HEK293 (cell line): Measurements from ENCODE around the gene L3HYPDH.

Experiments used
- CTCF ChIA-PET: fragments of 350-600 bp; formaldehyde crosslinking; extraction: SDS; loops from one replicate; lab custom pipeline; 2021; ENCODE audit warnings: antibody characterized with exemption; lab: Yijun Ruan, JAX
- POLR2A ChIA-PET: fragments of 300-600 bp; formaldehyde crosslinking; extraction: SDS; loops from one replicate; lab custom pipeline; 2020; ENCODE audit warnings: antibody characterized with exemption, inconsistent platforms; lab: Yijun Ruan, JAX
- H3K27ac ChIP-seq: fragments of 200-500 bp; sonication (Bioruptor generic); 2 replicates; pipeline ENCODE4 v1.5.1; 2014; ENCODE audit warnings: low read depth, low read length, control low read depth, inconsistent platforms; ENCODE audit errors: extremely low read depth
- H3K36me3 ChIP-seq, 2 experiments: fragments of 200-500 bp in 1 of 2; sonication (Bioruptor generic) in 1 of 2; 1 replicate in 1 of 2; 2 replicates in 1 of 2; pipeline ENCODE4 v1.5.1; 2014 to 2017; ENCODE audit warnings: inconsistent platforms in 2 of 2, low read length in 2 of 2; ENCODE audit not compliant: control insufficient read depth in 2 of 2, insufficient read depth in 1 of 2
- H3K4me1 ChIP-seq: fragments of 200-500 bp; sonication (Bioruptor generic); 2 replicates; pipeline ENCODE4 v1.5.1; 2014; ENCODE audit warnings: mild to moderate bottlenecking, low read length, inconsistent platforms; ENCODE audit not compliant: control insufficient read depth, insufficient read depth
- H3K4me3 ChIP-seq: 2 replicates; pipeline ENCODE4 v1.5.1; 2011; ENCODE audit warnings: low read depth, mild to moderate bottlenecking, control low read depth, low read length, moderate library complexity
- H3K9me3 ChIP-seq: fragments of 200-500 bp; sonication (Bioruptor generic); 2 replicates; pipeline ENCODE4 v1.5.1; 2014; ENCODE audit warnings: low read depth, low read length, inconsistent platforms; ENCODE audit not compliant: control insufficient read depth, insufficient read depth
- ATF2 ChIP-seq: fragments of 450-650 bp; formaldehyde crosslinking; IDR thresholded peaks from 2 replicates; pipeline ENCODE4 v1.5.1; 2016; ENCODE audit warnings: missing biosample characterization, missing genetic modification characterization, low read depth
- IKZF3 ChIP-seq: fragments of 450-650 bp; IDR thresholded peaks from 2 replicates; pipeline ENCODE4 v1.5.0; 2018; ENCODE audit warnings: missing biosample characterization, mild to moderate bottlenecking, missing genetic modification characterization, moderate library complexity
- INSM2 ChIP-seq: fragments of 450-650 bp; formaldehyde crosslinking; IDR thresholded peaks from 2 replicates; pipeline ENCODE4 v1.5.1; 2016; ENCODE audit warnings: missing biosample characterization, missing genetic modification characterization
- KLF16 ChIP-seq: fragments of 450-650 bp; formaldehyde crosslinking; IDR thresholded peaks from 2 replicates; pipeline ENCODE4 v1.5.1; 2017; ENCODE audit warnings: missing biosample characterization, missing genetic modification characterization
- SP7 ChIP-seq: fragments of 450-650 bp; formaldehyde crosslinking; IDR thresholded peaks from 2 replicates; pipeline ENCODE4 v1.5.1; 2016; ENCODE audit warnings: missing biosample characterization, missing genetic modification characterization
- TCF7L2 ChIP-seq: IDR thresholded peaks from 2 replicates; pipeline ENCODE4 v1.6.1; 2011; ENCODE audit warnings: low read depth, mild to moderate bottlenecking, inconsistent platforms, low read length, moderate library complexity, borderline replicate concordance
- WT1 ChIP-seq: fragments of 450-650 bp; formaldehyde crosslinking; IDR thresholded peaks from 2 replicates; pipeline ENCODE4 v1.5.1; 2016; ENCODE audit warnings: missing biosample characterization, missing genetic modification characterization
- YY2 ChIP-seq: fragments of 450-650 bp; formaldehyde crosslinking; IDR thresholded peaks from 2 replicates; pipeline ENCODE4 v1.5.1; 2016; ENCODE audit warnings: missing biosample characterization, missing genetic modification characterization
- ZBTB21 ChIP-seq: fragments of 450-650 bp; formaldehyde crosslinking; IDR thresholded peaks from 2 replicates; pipeline ENCODE4 v1.5.1; 2017; ENCODE audit warnings: missing biosample characterization, missing genetic modification characterization
- ZBTB49 ChIP-seq: fragments of 450-650 bp; formaldehyde crosslinking; IDR thresholded peaks from 2 replicates; pipeline ENCODE4 v1.5.1; 2016; ENCODE audit warnings: missing biosample characterization, missing genetic modification characterization, low read depth
- ZFP41 ChIP-seq: fragments of 450-650 bp; formaldehyde crosslinking; IDR thresholded peaks from 2 replicates; pipeline ENCODE4 v1.5.1; 2016; ENCODE audit warnings: missing biosample characterization, missing genetic modification characterization, borderline replicate concordance
- ZNF24 ChIP-seq: fragments of 450-650 bp; formaldehyde crosslinking; IDR thresholded peaks from 2 replicates; pipeline ENCODE4 v1.5.1; 2016; ENCODE audit warnings: missing biosample characterization, missing genetic modification characterization
- ZNF37A ChIP-seq: fragments of 450-650 bp; IDR thresholded peaks from 2 replicates; pipeline ENCODE4 v1.5.1; 2018; ENCODE audit warnings: missing biosample characterization, missing genetic modification characterization
- ZNF391 ChIP-seq: fragments of 450-650 bp; formaldehyde crosslinking; IDR thresholded peaks from 2 replicates; pipeline ENCODE4 v1.5.1; 2016; ENCODE audit warnings: low read depth, missing biosample characterization, missing genetic modification characterization, borderline replicate concordance
- ZNF398 ChIP-seq: fragments of 450-650 bp; formaldehyde crosslinking; IDR thresholded peaks from 2 replicates; pipeline ENCODE4 v1.5.1; 2017; ENCODE audit warnings: missing biosample characterization, missing genetic modification characterization
- ZNF404 ChIP-seq: fragments of 450-650 bp; formaldehyde crosslinking; IDR thresholded peaks from 2 replicates; pipeline ENCODE4 v1.5.1; 2017; ENCODE audit warnings: missing biosample characterization, missing genetic modification characterization
- ZNF416 ChIP-seq: fragments of 450-650 bp; formaldehyde crosslinking; IDR thresholded peaks from 2 replicates; pipeline ENCODE4 v1.5.1; 2016; ENCODE audit warnings: missing biosample characterization, missing genetic modification characterization
- ZNF473 ChIP-seq: fragments of 450-650 bp; formaldehyde crosslinking; IDR thresholded peaks from 2 replicates; pipeline ENCODE4 v1.5.1; 2017; ENCODE audit warnings: missing biosample characterization, missing genetic modification characterization
- ZNF513 ChIP-seq: fragments of 450-650 bp; IDR thresholded peaks from 2 replicates; pipeline ENCODE4 v1.5.1; 2018; ENCODE audit warnings: missing biosample characterization, missing genetic modification characterization
- ZNF514 ChIP-seq: fragments of 450-650 bp; formaldehyde crosslinking; IDR thresholded peaks from 2 replicates; pipeline ENCODE4 v1.5.1; 2016; ENCODE audit warnings: missing biosample characterization, missing genetic modification characterization
- ZNF561 ChIP-seq: fragments of 450-650 bp; IDR thresholded peaks from 2 replicates; pipeline ENCODE4 v1.5.1; 2018; ENCODE audit warnings: missing biosample characterization, missing genetic modification characterization, borderline replicate concordance
- ZNF596 ChIP-seq: fragments of 450-650 bp; IDR thresholded peaks from 2 replicates; pipeline ENCODE4 v1.5.0; 2018; ENCODE audit warnings: missing biosample characterization, mild to moderate bottlenecking, missing genetic modification characterization, moderate library complexity
- ZNF610 ChIP-seq: fragments of 450-650 bp; formaldehyde crosslinking; IDR thresholded peaks from 2 replicates; pipeline ENCODE4 v1.5.1; 2016; ENCODE audit warnings: missing biosample characterization, missing genetic modification characterization, borderline replicate concordance
- ZNF701 ChIP-seq: fragments of 450-650 bp; formaldehyde crosslinking; IDR thresholded peaks from 2 replicates; pipeline ENCODE4 v1.5.1; 2016; ENCODE audit warnings: missing biosample characterization, missing genetic modification characterization
- ZNF776 ChIP-seq: fragments of 450-650 bp; formaldehyde crosslinking; IDR thresholded peaks from 2 replicates; pipeline ENCODE4 v1.5.0; 2017; ENCODE audit warnings: missing biosample characterization, missing genetic modification characterization, borderline replicate concordance
- ZNF837 ChIP-seq: fragments of 450-650 bp; formaldehyde crosslinking; IDR thresholded peaks from 2 replicates; pipeline ENCODE4 v1.5.1; 2016; ENCODE audit warnings: missing biosample characterization, missing genetic modification characterization
- ZSCAN5A ChIP-seq: fragments of 450-650 bp; formaldehyde crosslinking; IDR thresholded peaks from 2 replicates; pipeline ENCODE4 v1.5.1; 2016; ENCODE audit warnings: missing biosample characterization, missing genetic modification characterization

L3HYPDH gene

GRCh38 chr14:59454139-59454538 is 30.1 kb downstream of the L3HYPDH start:
- Histone ChIP-seq H3K4me3 (no peak overlapping the region), H3K9me3 (no peaks in the 10 kb centered on the region), H3K4me1 (no peaks in the 10 kb centered on the region), H3K27ac (no peak overlapping the region), H3K36me3 (peaks cover 16 to 49% of the 10 kb centered on the region in 2 experiments)
- ChIA-PET CTCF (no interaction called here), POLR2A (no interaction called here)
- TF ChIP-seq TCF7L2 (no peak), INSM2 (tag by site-specific recombination) (no peak), ZNF391 (tag by site-specific recombination) (no peak), ZNF473 (tag by site-specific recombination) (no peak), ZNF701 (tag by site-specific recombination) (no peak), ZNF513 (tag by site-specific recombination) (no peak), ZNF837 (tag by site-specific recombination) (no peak), YY2 (tag by site-specific recombination) (no peak), KLF16 (no peak), ATF2 (tag by site-specific recombination) (no peak), WT1 (no peak)

- CTCF ChIA-PET, result interaction anchor here (0.6 to 1.9 kb wide), 3 partner anchors 55 to 310 kb away, joined by 3 to 8 read pairs (median 4); partner anchors contain the start of gene CCDC175
- POLR2A ChIA-PET, result no interaction called here
- no peak for TF ChIP-seq ZNF398 (tag by site-specific recombination)
- TF ChIP-seq ZNF37A (tag by site-specific recombination), result no peak
- TF ChIP-seq ZBTB21, result no peak
- TF ChIP-seq ZNF514, result no peak
- TF ChIP-seq ZNF404 (tag by site-specific recombination), result no peak
- TF ChIP-seq ZNF561 (tag by site-specific recombination), result no peak
- TF ChIP-seq ZNF610 (tag by site-specific recombination), result no peak
- TF ChIP-seq ZNF776 (tag by site-specific recombination), result no peak
- no peak for TF ChIP-seq ZFP41 (tag by site-specific recombination)
- no peak for TF ChIP-seq ZNF596
- TF ChIP-seq IKZF3 (tag by site-specific recombination), result no peak
- TF ChIP-seq ZNF24 (tag by site-specific recombination), result no peak
- no peak for TF ChIP-seq ZSCAN5A (tag by site-specific recombination)
- no peak for TF ChIP-seq ZBTB49 (tag by site-specific recombination)
- no peak for TF ChIP-seq SP7
- no peak for TF ChIP-seq ZNF416 (tag by site-specific recombination)
These were observed 32.4 kb downstream of the L3HYPDH start for GRCh38 chr14:59451849-59452248.

More at GRCh38 chr14:59451849-59452248, 32.4 kb downstream of the L3HYPDH start:
- Histone ChIP-seq H3K4me1 (no peaks in the 10 kb centered on the region), H3K4me3 (no peak overlapping the region), H3K36me3 (peaks cover 5 to 31% of the 10 kb centered on the region in 2 experiments), H3K9me3 (no peaks in the 10 kb centered on the region), H3K27ac (no peak overlapping the region)
